PC-9 (cell line): Measurements from ENCODE around the gene PDZRN4. TPM values are rescaled to one million over a fixed set of nuclear protein-coding genes. Genes with fewer than 3 reads are reported as not detected.

Experiments used
- BruUV-seq: library from RNA; stranded (reverse); fragments of 400-500 nt; replicated peaks from 2 replicates; lab custom pipeline; 2021; lab: Mats Ljungman, UMichigan
- CTCF ChIA-PET: fragments of 300-600 bp; sonication (Branson Sonifier 250); formaldehyde crosslinking; loops from one replicate; lab custom pipeline; 2022; ENCODE audit warnings: antibody characterized with exemption; lab: Charles Lee
- POLR2A ChIA-PET: fragments of 300-600 bp; sonication (Branson Sonifier 250); formaldehyde crosslinking; loops from one replicate; lab custom pipeline; 2022; ENCODE audit warnings: antibody characterized with exemption; ENCODE audit not compliant: unreplicated experiment; lab: Charles Lee
- DNase-seq, 2 experiments: peaks; one replicate each; pipeline versions ENCODE4 v3.0.0 to v3.0.0-alpha.2; 2015 to 2022; ENCODE audit warnings: mixed read lengths in 1 of 2
- H2AFZ ChIP-seq: fragments of 200-600 bp; sonication (generic); 2 replicates; pipeline ENCODE4 v1.8.1; 2017; ENCODE audit warnings: antibody characterized with exemption
- H3F3A ChIP-seq: fragments of 200-600 bp; sonication (generic); 2 replicates; pipeline ENCODE4 v1.8.1; 2017; ENCODE audit warnings: antibody characterized with exemption, mild to moderate bottlenecking, low read depth; ENCODE audit not compliant: insufficient read depth
- H3K27ac ChIP-seq: fragments of 200-600 bp; sonication (generic); 2 replicates; pipeline ENCODE4 v1.6.1; 2016; ENCODE audit warnings: mixed run types
- H3K27me3 ChIP-seq: fragments of 200-600 bp; sonication (generic); 2 replicates; pipeline ENCODE4 v1.6.1; 2016; ENCODE audit warnings: low read depth, mixed run types; ENCODE audit not compliant: insufficient read depth
- H3K36me3 ChIP-seq: fragments of 200-600 bp; sonication (generic); 2 replicates; pipeline ENCODE4 v1.6.1; 2016; ENCODE audit warnings: low read depth, mixed run types
- H3K4me1 ChIP-seq: fragments of 200-600 bp; sonication (generic); replicated peaks from 2 replicates; pipeline ENCODE4 v1.6.1; 2016; ENCODE audit warnings: mixed run types; ENCODE audit not compliant: insufficient read depth
- H3K4me2 ChIP-seq: fragments of 200-600 bp; sonication (generic); 2 replicates; pipeline ENCODE4 v1.6.1; 2017; ENCODE audit warnings: mixed run types
- H3K4me3 ChIP-seq: fragments of 200-600 bp; sonication (generic); 2 replicates; pipeline ENCODE4 v1.6.1; 2016; ENCODE audit warnings: mixed run types
- H3K79me2 ChIP-seq: fragments of 200-600 bp; sonication (generic); 2 replicates; pipeline ENCODE4 v1.6.1; 2017; ENCODE audit warnings: low read depth, mixed run types
- H3K9me2 ChIP-seq: fragments of 200-600 bp; sonication (generic); 2 replicates; pipeline ENCODE4 v1.8.1; 2017; ENCODE audit warnings: mild to moderate bottlenecking; ENCODE audit not compliant: insufficient read depth
- H3K9me3 ChIP-seq: fragments of 200-600 bp; sonication (generic); 2 replicates; pipeline ENCODE4 v1.8.1; 2016; ENCODE audit warnings: low read depth; ENCODE audit not compliant: insufficient read depth
- H4K20me1 ChIP-seq: fragments of 200-600 bp; sonication (generic); 2 replicates; pipeline ENCODE4 v1.8.1; 2017; ENCODE audit not compliant: insufficient read depth
- CTCF ChIP-seq: fragments of 200-600 bp; sonication (generic); conservative IDR thresholded peaks from 2 replicates; pipeline ENCODE4 v1.6.1; 2017; ENCODE audit warnings: mixed run types, antibody characterized with exemption, mild to moderate bottlenecking, moderate library complexity
- EZH2 ChIP-seq: fragments of 200-600 bp; sonication (generic); IDR thresholded peaks from 2 replicates; pipeline ENCODE4 v1.8.0; 2017; ENCODE audit warnings: antibody characterized with exemption, low read depth
- intact Hi-C: fragments of 100-400 bp; cut with micrococcal nuclease; formaldehyde crosslinking; loops from one replicate; pipeline ENCODE4 v1.10.0; 2022; ENCODE audit not compliant: unreplicated experiment
- total RNA-seq: library from RNA; stranded (reverse); gene quantifications from 2 replicates; pipeline ENCODE4 v1.2.3, GENCODE V29; 2021

Gene PDZRN4
- total RNA-seq, 1 experiment from 2014 or later = not detected

GRCh38 chr12:41433460-41433859 lies 245.3 kb downstream of the PDZRN4 start:
- H4K20me1 ChIP-seq = no peaks in the 10 kb centered on the region
- H3K36me3 ChIP-seq = no peaks in the 10 kb centered on the region
- H3K4me3 ChIP-seq = no peak overlapping the region
- no peaks in the 10 kb centered on the region for H3F3A ChIP-seq
- H2AFZ ChIP-seq = no peak overlapping the region
- H3K27ac ChIP-seq = no peak overlapping the region
- DNase-seq = no peak
- no peak overlapping the region for H3K4me2 ChIP-seq
- H3K9me2 ChIP-seq = no peaks in the 10 kb centered on the region
- TF ChIP-seq EZH2 (no peak), CTCF (no peak)
- intact Hi-C loops = no loop called here
- no peaks in the 10 kb centered on the region for H3K79me2 ChIP-seq
- H3K27me3 ChIP-seq = no peaks in the 10 kb centered on the region
- no peaks in the 10 kb centered on the region for H3K9me3 ChIP-seq
- POLR2A ChIA-PET = no interaction called here
- CTCF ChIA-PET = no interaction called here
- no TSS peak for BruUV-seq
- no peaks in the 10 kb centered on the region for H3K4me1 ChIP-seq

GRCh38 chr12:41436076-41436475 lies 248.0 kb downstream of the PDZRN4 start:
- Histone ChIP-seq H4K20me1 (no peaks in the 10 kb centered on the region), H3K4me2 (no peak overlapping the region), H3K9me3 (no peaks in the 10 kb centered on the region), H3K4me1 (no peaks in the 10 kb centered on the region), H3K79me2 (no peaks in the 10 kb centered on the region), H3K36me3 (no peaks in the 10 kb centered on the region), H3K27me3 (no peaks in the 10 kb centered on the region), H3K4me3 (no peak overlapping the region), H3K27ac (no peak overlapping the region), H3F3A (no peaks in the 10 kb centered on the region), H3K9me2 (no peaks in the 10 kb centered on the region), H2AFZ (no peak overlapping the region)
- ChIA-PET CTCF (no interaction called here), POLR2A (no interaction called here)
- BruUV-seq = no TSS peak
- intact Hi-C loops = no loop called here
- no peak for DNase-seq
- TF ChIP-seq CTCF (no peak), EZH2 (no peak)

GRCh38 chr12:41437563-41437962 lies 249.4 kb downstream of the PDZRN4 start:
- intact Hi-C loops = no loop called here

More at GRCh38 chr12:41437563-41437962, 249.4 kb downstream of the PDZRN4 start:
- Histone ChIP-seq H3K9me3 (no peaks in the 10 kb centered on the region), H3K27me3 (no peaks in the 10 kb centered on the region), H3K4me1 (no peaks in the 10 kb centered on the region), H3F3A (no peaks in the 10 kb centered on the region), H3K4me3 (no peak overlapping the region), H3K4me2 (no peak overlapping the region), H3K79me2 (no peaks in the 10 kb centered on the region), H4K20me1 (no peaks in the 10 kb centered on the region), H3K36me3 (no peaks in the 10 kb centered on the region), H2AFZ (no peak overlapping the region), H3K9me2 (no peaks in the 10 kb centered on the region), H3K27ac (no peak overlapping the region)
- ChIA-PET POLR2A (no interaction called here), CTCF (interaction anchor here (0.6 kb wide), 1 partner anchor 14 kb away, joined by 3 read pairs; no protein-coding TSS in a partner anchor)
- DNase-seq = no peak
- TF ChIP-seq EZH2 (no peak), CTCF (no peak)
- no TSS peak for BruUV-seq
